ENCODE data around the gene MAP2K3.

MAP2K3 gene

DNA sequence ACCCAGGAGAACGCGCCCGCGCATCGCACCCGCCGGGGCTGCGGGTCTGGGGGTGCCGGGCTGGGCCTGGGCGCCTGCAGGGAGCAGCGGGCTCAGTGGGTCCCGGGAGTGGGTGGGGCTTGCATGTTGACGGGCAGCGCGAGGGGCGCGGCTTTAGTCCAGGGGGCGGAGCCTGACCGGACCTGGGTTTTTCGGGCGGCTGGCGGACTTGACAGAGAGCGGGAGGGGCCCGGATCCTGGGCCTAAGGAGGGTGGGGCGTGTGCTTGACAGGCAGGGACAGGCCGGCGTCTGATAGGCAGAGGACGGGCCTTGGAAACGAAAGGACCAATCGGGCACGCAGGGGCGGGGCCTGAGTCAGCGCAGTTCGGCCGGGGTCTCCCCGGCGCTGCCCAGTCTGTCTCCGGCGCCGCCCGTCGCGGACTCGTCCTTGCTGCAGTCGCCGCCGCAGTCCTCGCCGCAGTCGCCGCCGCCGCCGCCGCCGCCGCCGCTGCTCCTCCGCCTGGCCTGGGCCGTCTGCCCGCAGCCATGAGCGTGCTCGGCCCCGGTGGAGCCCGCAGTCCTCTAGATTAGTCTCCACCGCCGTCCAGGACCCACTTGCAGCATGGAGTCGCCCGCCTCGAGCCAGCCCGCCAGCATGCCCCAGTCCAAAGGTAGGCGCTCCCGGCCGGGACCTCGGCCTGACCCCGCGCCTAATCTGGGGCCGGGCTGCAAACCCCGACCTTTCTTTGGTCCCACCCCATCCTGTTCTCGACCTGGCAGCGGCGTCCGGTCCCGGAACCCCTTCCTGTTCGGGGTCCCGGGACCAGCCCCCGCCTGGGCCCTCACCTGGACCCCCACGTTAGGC is at the start of gene MAP2K3:
Gene MAP2K3 (plus strand): TSS at position 393 of the 845 bp plus-strand sequence. CDS start 210 bp downstream, at position 603.
- DNase-seq (ENCODE audit: low spot score): peak; percentile 97

DNA sequence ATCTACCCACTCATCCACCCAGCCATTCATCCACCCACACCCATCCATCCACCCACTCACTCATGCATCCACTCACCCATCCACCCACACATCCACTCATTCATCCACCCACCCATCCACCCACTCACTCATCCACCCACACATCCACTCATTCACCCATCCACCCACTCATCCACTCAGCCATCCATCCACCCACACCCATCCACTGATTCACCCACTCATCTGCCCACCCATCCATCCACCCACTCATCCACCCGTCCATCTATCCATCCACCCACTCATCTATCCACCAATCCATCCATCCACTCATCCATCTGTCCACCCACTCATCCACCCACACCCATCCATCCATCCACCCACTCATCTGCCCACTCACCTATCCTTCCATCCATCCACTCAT is 48.6 kb upstream of the MAP2K3 start:
- DNase-seq (ENCODE audit: low spot score): no peak

- no peak for DNase-seq (ENCODE audit: low spot score)
Measured at GRCh38 chr17:21239680-21240368, 44.7 kb upstream of the MAP2K3 start.

DNA sequence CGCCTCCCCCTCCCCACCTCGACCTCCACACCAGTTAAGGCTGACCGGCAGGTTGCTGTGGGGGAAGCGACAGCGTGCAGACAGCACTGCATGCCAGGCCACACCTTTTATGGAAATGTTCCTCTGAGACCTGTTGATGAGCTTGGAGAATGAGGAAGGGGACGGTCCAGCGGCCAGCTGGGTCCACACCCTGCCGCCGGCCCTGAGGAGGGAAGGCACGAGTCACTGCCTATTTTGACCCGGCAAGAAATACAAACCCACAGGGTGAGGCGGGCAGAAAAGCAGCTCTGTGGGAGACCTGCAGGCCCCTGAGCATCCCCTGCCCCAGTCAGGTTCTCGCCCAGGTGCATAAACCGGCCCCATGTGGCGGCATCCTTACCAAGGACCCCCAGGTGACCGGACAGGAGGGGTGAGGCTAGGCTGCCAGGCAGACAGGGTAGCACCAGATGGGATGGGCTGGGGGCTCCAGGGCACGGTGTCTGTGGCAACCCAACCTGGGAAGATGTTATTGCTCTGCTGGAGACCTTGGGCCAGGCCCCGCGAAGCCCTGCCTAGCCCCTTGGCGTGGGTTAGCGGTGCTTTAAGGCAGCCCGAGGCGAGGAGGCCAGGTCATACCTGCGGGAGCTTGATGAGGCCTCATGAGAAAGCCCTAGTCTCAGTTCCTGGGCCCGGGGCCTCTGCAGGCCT is 44.0 kb upstream of the MAP2K3 start:
- DNase-seq (ENCODE audit: low spot score): no peak

DNA sequence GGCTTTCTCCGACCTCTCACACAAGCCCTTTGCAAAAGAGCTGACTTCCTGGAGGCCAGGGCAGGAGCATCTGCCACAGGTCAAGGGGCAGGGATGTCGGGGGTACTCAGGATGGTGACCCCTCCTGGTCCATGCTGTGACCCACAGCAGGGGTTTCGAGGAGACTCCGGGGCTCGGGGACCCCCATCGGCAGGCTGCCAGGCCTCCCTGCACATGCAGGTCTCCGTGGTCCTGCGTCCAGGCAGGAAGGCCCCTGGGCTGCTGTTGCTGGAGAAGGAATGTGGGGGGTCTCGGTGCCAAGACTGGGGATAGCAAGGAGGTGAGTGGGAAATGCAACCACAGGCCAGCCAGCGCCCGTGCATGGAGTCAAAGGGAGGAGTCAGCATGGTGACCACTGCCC is 42.9 kb upstream of the MAP2K3 start:
- DNase-seq (ENCODE audit: low spot score): no peak

DNA sequence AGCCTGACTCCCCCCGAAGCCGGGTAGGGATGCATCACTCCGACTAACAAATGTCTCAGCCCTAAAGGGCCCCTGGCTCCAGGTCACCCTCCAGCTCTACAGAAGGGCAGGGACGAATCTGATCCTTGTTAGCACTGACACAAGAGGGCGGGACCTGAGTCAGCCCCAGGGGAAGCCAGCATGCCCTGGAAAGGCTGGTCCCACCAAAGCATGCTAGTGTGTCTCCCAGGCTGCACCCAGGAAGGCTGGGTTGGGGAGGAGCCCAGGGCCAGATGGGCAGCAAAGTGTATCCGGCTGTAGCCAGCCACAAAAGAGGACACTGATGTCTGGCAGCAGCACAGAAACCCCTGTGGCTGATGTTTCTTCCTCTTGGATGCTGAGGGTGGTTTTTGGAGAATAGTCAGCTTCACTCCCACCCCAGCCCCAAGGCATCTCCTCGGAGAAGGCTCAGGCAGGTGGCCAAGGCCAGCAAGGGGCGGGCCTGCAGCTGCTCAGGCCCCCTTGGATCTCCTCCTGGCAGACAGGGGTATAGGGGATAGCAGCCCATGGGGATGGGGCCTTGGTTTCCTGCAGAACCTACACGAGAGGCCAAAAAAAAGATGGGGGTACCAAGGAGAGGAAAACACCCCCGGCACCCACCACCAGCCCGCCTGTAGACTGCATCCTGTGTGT is 42.3 kb upstream of the MAP2K3 start:
- DNase-seq (ENCODE audit: low spot score): no peak

DNA sequence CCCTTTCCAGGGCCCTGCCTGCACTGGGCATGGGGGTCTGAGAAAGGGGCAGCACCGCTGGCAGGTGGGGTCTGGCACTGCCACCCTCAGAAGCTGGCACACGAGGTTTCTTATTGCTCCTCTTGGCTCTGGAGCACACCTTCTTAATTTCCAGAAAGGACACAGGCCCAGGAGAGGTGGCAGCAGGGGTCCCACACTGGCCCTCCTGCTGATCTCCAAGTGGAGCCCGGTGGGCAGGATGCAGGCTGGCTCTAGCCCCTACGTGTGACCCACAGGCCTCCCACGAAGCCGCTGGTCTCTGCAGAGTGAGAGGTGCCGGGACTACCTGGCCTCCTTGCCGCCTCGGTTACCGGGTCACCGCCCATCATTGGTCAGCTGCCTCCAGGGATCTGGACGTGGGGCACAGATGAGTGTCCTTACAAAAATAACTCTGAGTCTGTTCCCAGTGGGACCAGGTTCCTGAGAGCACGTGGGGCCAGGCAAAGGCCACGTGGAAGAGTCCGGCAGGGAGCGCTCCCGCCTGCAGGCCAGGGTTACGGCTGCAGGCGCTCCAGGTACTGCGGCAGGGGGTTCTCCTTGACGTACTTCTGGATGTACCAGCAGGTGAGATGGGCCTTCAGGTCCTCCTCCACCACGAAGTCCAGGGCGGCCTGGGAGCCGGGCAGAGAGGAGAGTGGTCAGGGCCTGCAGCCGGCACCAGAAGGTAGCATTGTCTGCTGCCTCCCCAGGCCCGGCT is 41.6 kb upstream of the MAP2K3 start:
- no peak for DNase-seq (ENCODE audit: low spot score)

- DNase-seq (ENCODE audit: low spot score): no peak
Measured at GRCh38 chr17:21243516-21244303, 40.8 kb upstream of the MAP2K3 start.

DNA sequence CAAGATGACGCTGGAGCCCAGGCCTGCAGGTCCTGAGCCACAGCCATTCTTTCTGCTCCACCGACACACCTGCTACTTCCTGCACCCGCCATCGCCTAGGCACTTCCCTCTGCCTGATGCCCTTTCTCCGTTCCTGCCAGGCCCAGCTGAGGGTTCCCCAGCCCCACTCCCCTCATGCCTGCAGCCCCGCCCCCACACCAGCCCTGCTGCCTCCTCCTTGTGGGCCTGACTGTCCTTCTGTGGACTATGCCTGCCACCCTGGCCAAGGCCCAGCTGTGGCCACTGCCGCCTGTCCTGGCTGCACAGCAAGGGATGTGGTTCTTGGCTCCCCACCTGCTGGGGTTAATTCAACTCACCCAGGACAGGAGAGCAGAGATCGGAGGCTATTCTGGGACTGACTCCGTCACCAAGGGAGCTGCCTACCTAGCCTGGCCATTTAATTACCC is 38.8 kb upstream of the MAP2K3 start:
- no peak for DNase-seq (ENCODE audit: low spot score)

DNA sequence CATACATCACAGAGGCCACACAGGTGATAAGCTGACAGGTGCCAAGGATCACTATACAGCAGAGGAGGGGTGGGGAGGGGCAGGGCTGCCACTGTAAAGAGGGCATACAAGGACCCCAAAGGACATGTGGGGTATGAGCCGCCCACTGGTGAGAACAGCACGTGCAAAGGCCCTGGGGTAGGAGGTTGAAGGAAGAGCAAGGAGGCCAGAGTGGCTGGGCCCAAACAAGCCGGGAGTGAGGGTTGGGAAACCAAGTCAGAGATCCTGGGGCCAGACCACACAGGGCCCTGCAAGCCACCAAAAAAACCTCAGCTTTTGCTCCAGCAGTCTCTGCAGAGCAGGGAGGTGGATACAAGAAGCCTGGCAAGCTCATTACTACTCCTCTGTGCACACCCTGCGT is 37.8 kb upstream of the MAP2K3 start:
- DNase-seq (ENCODE audit: low spot score): no peak

DNA sequence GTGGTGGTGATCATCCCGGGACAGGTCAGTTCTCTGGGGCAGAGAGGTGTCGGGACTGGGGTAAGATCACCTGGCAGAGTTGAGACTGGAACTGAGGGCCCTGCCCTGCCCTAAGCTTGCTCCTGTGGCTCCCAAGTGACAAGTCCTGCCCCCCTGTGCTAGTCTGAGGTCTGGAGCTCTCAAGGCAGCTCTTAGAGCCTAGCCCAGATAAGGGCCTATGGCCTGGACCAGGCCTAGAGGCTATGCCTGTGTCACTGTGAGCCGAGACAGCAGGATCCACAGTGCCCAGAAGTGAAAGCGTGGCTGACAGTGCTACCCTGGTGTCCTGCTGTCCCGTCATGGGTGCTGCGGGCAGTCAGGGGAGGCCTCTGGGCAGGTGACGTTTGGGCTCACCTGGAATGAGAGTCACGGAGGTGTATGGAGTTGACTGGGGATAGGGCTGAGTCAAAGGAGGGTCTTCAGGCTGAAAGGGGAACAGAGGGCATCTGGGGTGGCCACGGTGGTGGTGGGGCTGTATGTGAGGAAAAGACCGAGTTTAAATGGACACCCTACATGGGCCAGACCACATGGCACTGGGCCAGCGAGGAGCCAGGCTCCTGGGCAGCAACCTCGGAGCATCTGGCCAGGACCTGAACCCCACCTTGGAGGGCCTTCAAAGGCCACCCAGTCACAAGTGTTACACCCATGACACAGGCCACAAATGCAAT is 36.8 kb upstream of the MAP2K3 start:
- DNase-seq (ENCODE audit: low spot score): no peak

GRCh38 chr17:21248500-21248899 is 36.0 kb upstream of the MAP2K3 start:
- DNase-seq (ENCODE audit: low spot score): no peak

DNA sequence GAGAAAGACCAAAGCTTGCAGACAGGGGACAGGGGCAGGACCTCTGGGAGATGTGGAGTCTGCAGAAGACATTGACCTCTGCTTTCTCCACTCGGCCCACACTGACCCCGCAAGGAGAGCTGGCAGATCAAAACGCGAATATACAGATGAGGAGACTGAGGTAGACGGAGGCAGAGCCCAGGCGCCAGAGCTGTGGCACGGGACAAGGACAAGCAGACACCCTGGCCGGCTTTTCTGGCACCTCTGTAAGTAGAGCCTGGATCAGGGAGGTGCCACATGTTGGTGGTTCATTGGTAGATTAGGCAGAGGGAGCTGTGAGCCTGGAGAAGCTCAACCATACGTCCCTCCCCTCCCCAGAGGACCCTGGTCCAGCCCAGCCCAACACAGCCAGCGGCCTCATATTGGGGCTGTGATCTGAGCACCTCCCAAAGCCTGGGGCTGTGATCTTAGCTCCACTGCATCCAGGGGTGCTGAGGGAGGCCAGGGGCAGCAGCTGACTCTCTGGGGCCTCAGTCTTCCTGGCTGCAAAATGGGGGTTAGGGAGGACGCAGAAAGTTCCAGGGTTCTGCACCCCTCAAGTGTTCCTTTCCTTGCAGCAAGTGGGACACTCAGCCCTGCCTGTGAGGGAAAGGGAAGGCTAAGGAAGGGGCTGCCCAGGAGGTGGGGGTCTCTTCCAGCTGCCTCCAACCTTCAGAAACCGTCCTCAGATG is 35.3 kb upstream of the MAP2K3 start:
- DNase-seq (ENCODE audit: low spot score): no peak

DNA sequence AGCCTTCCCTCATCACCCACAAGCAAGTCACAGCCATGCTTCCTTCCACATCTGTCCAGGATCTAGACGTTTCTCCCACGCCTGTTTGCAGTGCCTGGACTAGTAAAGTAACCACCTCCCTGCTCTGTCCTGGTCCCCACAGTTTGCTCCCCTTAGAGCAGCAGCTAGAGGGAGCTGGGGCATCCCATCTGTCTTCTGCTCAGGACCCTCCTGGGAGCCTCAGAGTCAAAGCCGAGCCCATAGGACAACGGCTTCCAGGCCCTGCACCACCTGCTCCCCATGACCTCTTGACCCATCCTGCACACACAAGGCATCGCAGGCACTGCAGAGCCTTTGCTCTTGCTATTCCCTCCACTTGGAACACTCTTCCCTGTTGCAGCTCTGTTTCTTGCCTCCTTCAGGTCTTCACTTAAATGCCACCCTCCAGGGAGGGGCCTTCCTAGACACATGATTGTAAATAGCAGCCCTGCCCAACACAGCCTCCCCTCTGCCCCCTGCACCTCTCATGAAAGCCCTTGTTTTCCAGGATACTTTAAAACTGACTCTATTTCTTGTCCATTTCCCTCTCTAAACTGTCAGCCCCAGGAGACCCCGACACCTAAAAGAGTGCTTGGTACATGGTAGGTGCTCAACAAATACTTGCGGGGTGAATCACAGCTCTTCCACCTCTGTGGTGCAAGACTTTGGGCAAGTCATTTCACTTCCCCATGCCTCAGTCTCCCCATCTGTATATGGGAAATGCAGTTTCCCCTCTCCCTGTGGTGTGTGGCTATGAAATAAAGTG is 34.4 kb upstream of the MAP2K3 start:
- no peak for DNase-seq (ENCODE audit: low spot score)

GRCh38 chr17:21250854-21251253 is 33.7 kb upstream of the MAP2K3 start:
- no peak for DNase-seq (ENCODE audit: low spot score)

GRCh38 chr17:21251337-21252010 is 33.0 kb upstream of the MAP2K3 start:
- no peak for DNase-seq (ENCODE audit: low spot score)

- DNase-seq (ENCODE audit: low spot score): no peak
Measured at GRCh38 chr17:21252289-21252795, 32.2 kb upstream of the MAP2K3 start.

Measured in CD4-positive, alpha-beta T cell treated with Interleukin-15 for 4 hours (primary cell).